Kidney glomerular epithelial cell (primary cell): Measurements from ENCODE around the gene GARIN1A.
"Not testable (repeated sequence)": the region's sequence is repeated elsewhere in the genome, so short reads cannot be mapped to it uniquely, and the experiment has no call there.

Source experiments
- DNase-seq: peaks from one replicate; lab custom pipeline; 2025; lab: John Stamatoyannopoulos, UW

Gene GARIN1A

GRCh38 chr7:128683270-128683669 lies 11.2 kb downstream of the GARIN1A start:
- not testable (repeated sequence) for DNase-seq

- not testable (repeated sequence) for DNase-seq
These were observed 11.6 kb downstream of the GARIN1A start for GRCh38 chr7:128683738-128684137.

- no peak for DNase-seq
These were observed 15.0 kb downstream of the GARIN1A start for GRCh38 chr7:128687131-128687530.

GRCh38 chr7:128688492-128688891 lies 16.4 kb downstream of the GARIN1A start:
- no peak for DNase-seq

- DNase-seq: not testable (repeated sequence)
These were observed 17.3 kb downstream of the GARIN1A start for GRCh38 chr7:128689161-128689935.

GRCh38 chr7:128691227-128691626 lies 19.1 kb downstream of the GARIN1A start:
- no peak for DNase-seq

- DNase-seq: no peak
These were observed 20.7 kb downstream of the GARIN1A start for GRCh38 chr7:128692623-128693270.

GRCh38 chr7:128693373-128694015 lies 21.4 kb downstream of the GARIN1A start:
- DNase-seq: no peak

GRCh38 chr7:128694738-128695137 lies 22.6 kb downstream of the GARIN1A start:
- DNase-seq: no peak

- DNase-seq: no peak
These were observed 25.3 kb downstream of the GARIN1A start for GRCh38 chr7:128697302-128697905.

GRCh38 chr7:128699196-128699712 lies 27.2 kb downstream of the GARIN1A start:
- no peak for DNase-seq

- DNase-seq: no peak
These were observed 27.8 kb downstream of the GARIN1A start for GRCh38 chr7:128699895-128700294.

GRCh38 chr7:128701062-128701785 lies 29.1 kb downstream of the GARIN1A start:
- DNase-seq: no peak

GRCh38 chr7:128703609-128704241 lies 31.6 kb downstream of the GARIN1A start:
- no peak for DNase-seq

- DNase-seq: no peak
These were observed 33.8 kb downstream of the GARIN1A start for GRCh38 chr7:128705891-128706333.

GRCh38 chr7:128707752-128708151 lies 35.7 kb downstream of the GARIN1A start:
- DNase-seq: no peak

- DNase-seq: no peak
These were observed 36.1 kb downstream of the GARIN1A start for GRCh38 chr7:128708235-128708634.

- no peak for DNase-seq
These were observed 36.7 kb downstream of the GARIN1A start for GRCh38 chr7:128708824-128709223.

GRCh38 chr7:128710481-128710880 lies 38.4 kb downstream of the GARIN1A start:
- no peak for DNase-seq

GRCh38 chr7:128713794-128714193 lies 41.7 kb downstream of the GARIN1A start:
- DNase-seq: peak; percentile 48
